KMS-11 (cell line): ENCODE results near the gene NAALADL1.

ENCODE experiments used
- H2AFZ ChIP-seq: fragments of 200-600 bp; sonication (generic); 2 replicates; pipeline ENCODE4 v1.6.1; 2016; ENCODE audit warnings: antibody characterized with exemption, mixed run types, low read depth
- H3K27ac ChIP-seq: fragments of 200-600 bp; sonication (generic); 2 replicates; pipeline ENCODE4 v1.6.1; 2016; ENCODE audit warnings: mild to moderate bottlenecking, mixed run types
- H3K27me3 ChIP-seq: fragments of 200-600 bp; sonication (generic); 2 replicates; pipeline ENCODE4 v1.6.1; 2017; ENCODE audit warnings: mild to moderate bottlenecking, low read depth, mixed run types, moderate library complexity; ENCODE audit not compliant: insufficient read depth
- H3K36me3 ChIP-seq: fragments of 200-600 bp; sonication (generic); 2 replicates; pipeline ENCODE4 v1.6.1; 2017; ENCODE audit warnings: mild to moderate bottlenecking, mixed run types; ENCODE audit not compliant: insufficient read depth
- H3K4me1 ChIP-seq: fragments of 200-600 bp; sonication (generic); 2 replicates; pipeline ENCODE4 v1.6.1; 2016; ENCODE audit warnings: mild to moderate bottlenecking, low read depth, mixed run types; ENCODE audit not compliant: poor library complexity, severe bottlenecking
- H3K4me2 ChIP-seq: fragments of 200-600 bp; sonication (generic); 2 replicates; pipeline ENCODE4 v1.7.0; 2016; ENCODE audit warnings: mild to moderate bottlenecking, mixed run types
- H3K4me3 ChIP-seq: fragments of 200-600 bp; sonication (generic); IDR thresholded peaks from 2 replicates; pipeline ENCODE4 v1.6.1; 2017; ENCODE audit warnings: low read depth, low read length, mixed read lengths; ENCODE audit not compliant: insufficient read depth
- H3K79me2 ChIP-seq: fragments of 200-600 bp; sonication (generic); 2 replicates; pipeline ENCODE4 v1.6.1; 2016; ENCODE audit warnings: low read depth, mixed run types; ENCODE audit not compliant: insufficient read depth
- H3K9ac ChIP-seq: fragments of 200-600 bp; sonication (generic); 2 replicates; pipeline ENCODE4 v1.6.1; 2016; ENCODE audit warnings: mild to moderate bottlenecking, mixed run types
- H4K20me1 ChIP-seq: fragments of 200-600 bp; sonication (generic); 2 replicates; pipeline ENCODE4 v1.6.1; 2016; ENCODE audit warnings: mild to moderate bottlenecking, mixed run types; ENCODE audit not compliant: insufficient read depth
- TF ChIP-seq, protein P1 (sequence below): fragments of 200-600 bp; sonication (generic); conservative IDR thresholded peaks from 2 replicates; pipeline ENCODE4 v1.6.1; 2017; ENCODE audit warnings: low read depth, mild to moderate bottlenecking, antibody characterized with exemption, low read length, moderate library complexity, mixed read lengths

Gene NAALADL1

DNA sequence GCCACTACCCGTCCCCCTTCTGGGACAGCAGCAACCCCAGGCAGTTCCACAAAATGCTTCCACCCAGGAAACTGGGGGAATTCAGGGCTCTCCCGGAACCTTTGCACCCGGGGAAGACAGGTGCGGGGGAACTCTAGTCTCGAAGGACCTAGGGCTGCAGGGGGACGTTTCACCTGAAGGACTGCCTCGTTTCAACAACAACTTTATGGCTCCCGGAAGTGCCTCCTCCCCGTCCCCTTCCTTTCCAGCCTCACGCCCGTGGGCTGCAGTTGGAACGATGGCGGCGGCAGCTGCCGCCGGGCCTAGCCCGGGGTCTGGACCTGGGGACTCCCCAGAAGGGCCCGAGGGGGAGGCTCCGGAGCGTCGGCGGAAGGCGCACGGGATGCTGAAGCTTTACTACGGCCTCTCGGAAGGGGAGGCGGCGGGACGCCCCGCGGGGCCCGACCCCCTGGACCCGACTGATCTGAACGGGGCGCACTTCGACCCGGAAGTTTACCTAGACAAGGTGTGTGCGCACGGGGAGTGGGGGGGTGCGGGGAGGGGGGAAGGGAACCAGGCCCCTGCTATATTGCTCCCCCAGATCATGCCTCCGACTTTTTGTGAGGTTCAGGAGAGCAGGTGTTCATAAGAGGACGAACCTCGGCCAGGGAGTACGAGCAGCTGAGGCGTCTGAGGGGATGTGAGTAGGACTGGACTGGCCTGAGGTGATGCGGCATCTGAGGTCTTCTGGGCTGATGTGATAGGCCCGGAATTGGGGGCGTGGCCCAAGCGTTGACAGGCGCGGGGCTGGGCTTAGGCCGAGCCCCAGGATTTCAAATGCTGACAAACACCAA is 37.8 kb upstream of the NAALADL1 start, which contains the start of gene VPS51:
VPS51 (plus strand) TSS at position 241 of the 833 bp plus-strand sequence; CDS start at position 278, 37 bp downstream.
- Histone ChIP-seq H4K20me1 (no peaks in the 10 kb centered on the region), H2AFZ (peak within 1 kb of the TSS; percentile 92), H3K27me3 (no peaks in the 10 kb centered on the region), H3K79me2 (peaks cover 31% of the 10 kb centered on the region; the same call in 1 of the 2 replicates), H3K36me3 (no peaks in the 10 kb centered on the region), H3K4me1 (peaks cover 62% of the 10 kb centered on the region), H3K9ac (peak within 1 kb of the TSS; percentile 78), H3K27ac (peak within 1 kb of the TSS; percentile 75), H3K4me2 (peak within 1 kb of the TSS; percentile 59), H3K4me3 (no peak within 1 kb of the TSS)
- TF ChIP-seq, protein P1, sequence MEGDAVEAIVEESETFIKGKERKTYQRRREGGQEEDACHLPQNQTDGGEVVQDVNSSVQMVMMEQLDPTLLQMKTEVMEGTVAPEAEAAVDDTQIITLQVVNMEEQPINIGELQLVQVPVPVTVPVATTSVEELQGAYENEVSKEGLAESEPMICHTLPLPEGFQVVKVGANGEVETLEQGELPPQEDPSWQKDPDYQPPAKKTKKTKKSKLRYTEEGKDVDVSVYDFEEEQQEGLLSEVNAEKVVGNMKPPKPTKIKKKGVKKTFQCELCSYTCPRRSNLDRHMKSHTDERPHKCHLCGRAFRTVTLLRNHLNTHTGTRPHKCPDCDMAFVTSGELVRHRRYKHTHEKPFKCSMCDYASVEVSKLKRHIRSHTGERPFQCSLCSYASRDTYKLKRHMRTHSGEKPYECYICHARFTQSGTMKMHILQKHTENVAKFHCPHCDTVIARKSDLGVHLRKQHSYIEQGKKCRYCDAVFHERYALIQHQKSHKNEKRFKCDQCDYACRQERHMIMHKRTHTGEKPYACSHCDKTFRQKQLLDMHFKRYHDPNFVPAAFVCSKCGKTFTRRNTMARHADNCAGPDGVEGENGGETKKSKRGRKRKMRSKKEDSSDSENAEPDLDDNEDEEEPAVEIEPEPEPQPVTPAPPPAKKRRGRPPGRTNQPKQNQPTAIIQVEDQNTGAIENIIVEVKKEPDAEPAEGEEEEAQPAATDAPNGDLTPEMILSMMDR: no peak

DNA sequence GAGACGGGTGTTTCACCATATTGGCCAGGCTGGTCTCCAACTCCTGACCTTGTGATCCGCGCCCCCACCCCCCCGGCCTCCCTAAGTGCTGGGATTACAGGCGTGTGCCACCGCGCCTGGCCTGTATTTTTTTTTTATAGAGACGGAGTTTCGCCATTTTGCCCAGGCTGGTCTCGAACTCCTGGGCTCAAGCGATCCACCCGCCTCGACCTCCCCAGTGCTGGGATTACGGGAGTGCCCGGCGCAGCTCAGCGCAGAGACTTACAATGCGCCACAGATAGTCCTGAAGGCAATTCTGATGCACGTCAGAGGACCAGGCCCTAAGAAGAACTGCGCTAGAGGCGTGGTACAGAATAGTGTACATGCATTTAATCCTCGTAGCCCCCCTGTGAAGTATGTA is 37.1 kb upstream of the NAALADL1 start:
- peak overlapping the region; percentile 75; the same call in 1 of the 2 replicates for H3K27ac ChIP-seq
- H3K9ac ChIP-seq: peak overlapping the region; percentile 78; the same call in 1 of the 2 replicates
- peak overlapping the region; percentile 59 for H3K4me2 ChIP-seq

DNA sequence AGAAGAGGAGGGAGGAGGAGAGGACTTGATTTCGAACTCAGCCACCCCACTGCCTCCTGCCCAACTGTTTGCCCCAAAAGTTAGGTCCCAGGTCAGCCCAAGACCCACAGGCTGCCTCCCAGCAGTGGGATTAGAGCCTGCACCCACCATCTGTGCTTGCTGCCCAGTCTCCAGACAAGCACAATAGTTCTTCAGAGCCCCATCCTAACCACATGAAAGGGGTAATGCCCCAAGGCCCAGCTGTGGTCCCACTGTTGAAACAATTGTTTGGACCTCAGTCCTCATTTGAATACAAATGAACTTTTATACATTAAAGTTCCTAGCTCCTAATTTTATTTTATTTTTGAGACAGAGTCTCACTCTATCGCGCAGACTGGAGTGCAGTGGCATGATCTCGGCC is 32.3 kb upstream of the NAALADL1 start:
- H3K9ac ChIP-seq: peak overlapping the region; percentile 43; the same call in 1 of the 2 replicates
- H3K4me1 ChIP-seq: peaks cover 91% of the 10 kb centered on the region
- H3K27ac ChIP-seq: peak overlapping the region; percentile 82
- peak overlapping the region; percentile 68 for H3K4me2 ChIP-seq
- no peaks in the 10 kb centered on the region for H3K27me3 ChIP-seq
- H3K36me3 ChIP-seq: no peaks in the 10 kb centered on the region
- H3K79me2 ChIP-seq: peaks cover 2% of the 10 kb centered on the region; the same call in 1 of the 2 replicates
- H3K4me3 ChIP-seq: no peak overlapping the region
- no peak overlapping the region for H2AFZ ChIP-seq
- TF ChIP-seq, protein P1: no peak
- no peaks in the 10 kb centered on the region for H4K20me1 ChIP-seq

More for the DNA sequence above, 37.1 kb upstream of the NAALADL1 start:
- Histone ChIP-seq H3K4me1 (peaks cover 70% of the 10 kb centered on the region), H3K27me3 (no peaks in the 10 kb centered on the region), H3K4me3 (no peak overlapping the region), H3K36me3 (no peaks in the 10 kb centered on the region), H3K79me2 (peaks cover 26% of the 10 kb centered on the region; the same call in 1 of the 2 replicates), H2AFZ (peak overlapping the region; percentile 92), H4K20me1 (no peaks in the 10 kb centered on the region)
- TF ChIP-seq, protein P1: no peak

DNA sequence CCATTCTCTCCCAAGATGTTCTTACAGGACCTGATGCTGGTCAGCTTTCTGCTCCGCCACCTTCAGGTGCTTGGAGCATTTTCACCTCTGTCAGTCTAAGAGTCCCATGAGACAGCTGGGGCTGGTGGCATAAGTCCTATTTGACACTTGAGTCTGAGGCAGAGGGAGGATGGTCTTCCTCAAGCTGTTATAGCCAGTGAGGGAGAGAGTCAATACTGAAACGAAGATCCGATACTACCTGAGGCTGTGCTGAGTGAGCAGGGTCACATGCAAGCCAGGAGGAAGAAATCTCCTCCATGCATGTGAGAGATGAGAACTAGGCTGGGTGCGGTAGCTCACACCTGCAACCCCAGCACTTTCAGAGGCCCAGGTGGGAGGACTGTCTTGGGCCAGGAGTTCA is 31.3 kb upstream of the NAALADL1 start:
- TF ChIP-seq, protein P1: no peak

More for the DNA sequence above, 31.3 kb upstream of the NAALADL1 start:
- Histone ChIP-seq H3K9ac (peak overlapping the region; percentile 43; the same call in 1 of the 2 replicates), H3K4me3 (no peak overlapping the region), H3K36me3 (no peaks in the 10 kb centered on the region), H3K27me3 (no peaks in the 10 kb centered on the region), H3K27ac (peak overlapping the region; percentile 82), H2AFZ (no peak overlapping the region), H3K4me2 (peak overlapping the region; percentile 68), H4K20me1 (no peaks in the 10 kb centered on the region), H3K79me2 (peaks cover 12% of the 10 kb centered on the region; the same call in 1 of the 2 replicates), H3K4me1 (peaks cover 91% of the 10 kb centered on the region)
